SIG-M5 (cell line): ENCODE results near the gene SREBF2.
"Not testable (repeated sequence)": the region's sequence is repeated elsewhere in the genome, so short reads cannot be mapped to it uniquely, and the experiment has no call there.

Experiments
- DNase-seq: peaks from one replicate; lab custom pipeline; 2025; lab: John Stamatoyannopoulos, UW

The SREBF2 gene

GRCh38 chr22:41947424-41948080 is 114.6 kb downstream of the SREBF2 start:
- no peak for DNase-seq

- no peak for DNase-seq
Observed at GRCh38 chr22:41948142-41948541, 115.2 kb downstream of the SREBF2 start.

- DNase-seq, result not testable (repeated sequence)
Observed at GRCh38 chr22:41948928-41949296, 116.0 kb downstream of the SREBF2 start.

GRCh38 chr22:41949297-41949965 is 116.5 kb downstream of the SREBF2 start:
- no peak for DNase-seq

- DNase-seq, result no peak
Observed at GRCh38 chr22:41951898-41952474, 119.1 kb downstream of the SREBF2 start, which contains the start of gene SMIM45. SMIM45 (plus strand) TSS chr22:41952150.

- DNase-seq, result no peak
Observed at GRCh38 chr22:41952713-41953112, 119.8 kb downstream of the SREBF2 start.
